ENCODE measurements around the gene RNF39.
"Not testable (repeated sequence)": the region's sequence is repeated elsewhere in the genome, so short reads cannot be mapped to it uniquely, and the experiment has no call there.

The RNF39 gene

GRCh38 chr6:30041821-30042220, 33.7 kb downstream of the RNF39 start:
- TF ChIP-seq CTCF (IDR thresholded peaks at IDR 0.05; ENCODE audit: borderline replicate concordance, insufficient read depth, low read depth, low read length): no peak
- H3K4me3 ChIP-seq (ENCODE audit: low read depth, low read length): no peak overlapping the region

- TF ChIP-seq CTCF (IDR thresholded peaks at IDR 0.05; ENCODE audit: borderline replicate concordance, insufficient read depth, low read depth, low read length): no peak
- no peak overlapping the region for H3K4me3 ChIP-seq (ENCODE audit: low read depth, low read length)
Measured at GRCh38 chr6:30041221-30041620, 34.3 kb downstream of the RNF39 start.

DNA sequence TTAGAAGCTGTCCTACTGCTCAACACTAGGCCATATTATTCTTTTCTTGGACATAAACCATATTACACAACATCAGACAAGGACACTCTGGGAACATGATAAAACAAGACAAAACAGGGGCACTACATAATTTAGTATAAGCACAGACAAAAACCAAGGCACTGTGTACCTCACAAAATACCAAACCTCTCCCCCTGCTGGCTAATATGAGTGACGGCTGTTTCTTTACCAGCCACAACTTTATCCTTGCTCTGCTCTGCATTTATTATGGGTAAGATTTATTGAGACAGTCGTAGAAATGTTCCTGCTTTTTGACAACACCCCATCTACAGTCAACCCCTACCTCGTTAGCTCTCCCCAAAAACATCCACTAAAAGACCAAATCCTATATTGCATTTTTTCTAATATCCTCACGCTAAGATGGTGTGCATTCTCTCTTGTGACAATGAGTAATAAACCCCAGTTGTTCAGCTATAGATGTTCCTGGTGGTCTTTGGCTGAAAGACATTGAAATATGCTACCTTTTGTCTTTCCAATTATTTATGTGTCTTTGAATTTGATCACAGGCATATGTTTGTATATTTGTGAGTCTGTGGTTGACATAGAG, 38.3 kb downstream of the RNF39 start:
- H3K4me3 ChIP-seq (ENCODE audit: low read depth, low read length): no peak overlapping the region
- peak; percentile 51; the same call in 1 of the 2 replicates for TF ChIP-seq CTCF (IDR thresholded peaks at IDR 0.05; ENCODE audit: borderline replicate concordance, insufficient read depth, low read depth, low read length)

- TF ChIP-seq CTCF (IDR thresholded peaks at IDR 0.05; ENCODE audit: borderline replicate concordance, insufficient read depth, low read depth, low read length): no peak
- H3K4me3 ChIP-seq (ENCODE audit: low read depth, low read length): no peak overlapping the region
Measured at GRCh38 chr6:30035784-30036183, 39.8 kb downstream of the RNF39 start.

- not testable (repeated sequence) for H3K4me3 ChIP-seq (ENCODE audit: low read depth, low read length)
Measured at GRCh38 chr6:30033440-30033839, 42.1 kb downstream of the RNF39 start.

- H3K4me3 ChIP-seq (ENCODE audit: low read depth, low read length): no peak overlapping the region
- TF ChIP-seq CTCF (IDR thresholded peaks at IDR 0.05; ENCODE audit: borderline replicate concordance, insufficient read depth, low read depth, low read length): no peak
Measured at GRCh38 chr6:30031381-30031780, 44.2 kb downstream of the RNF39 start.

GRCh38 chr6:30029588-30029987, 46.0 kb downstream of the RNF39 start:
- H3K4me3 ChIP-seq (ENCODE audit: low read depth, low read length): no peak overlapping the region
- TF ChIP-seq CTCF (IDR thresholded peaks at IDR 0.05; ENCODE audit: borderline replicate concordance, insufficient read depth, low read depth, low read length): no peak

- TF ChIP-seq CTCF (IDR thresholded peaks at IDR 0.05; ENCODE audit: borderline replicate concordance, insufficient read depth, low read depth, low read length): no peak
- no peak overlapping the region for H3K4me3 ChIP-seq (ENCODE audit: low read depth, low read length)
Measured at GRCh38 chr6:30025186-30025585, 50.4 kb downstream of the RNF39 start.

GRCh38 chr6:30022712-30023111, 52.9 kb downstream of the RNF39 start:
- H3K4me3 ChIP-seq (ENCODE audit: low read depth, low read length): not testable (repeated sequence)

Measured in GM12875 (cell line).